IMR-90 (cell line): ENCODE measurements around the gene AUTS2. TPM values are rescaled to one million over a fixed set of nuclear protein-coding genes. Genes with fewer than 3 reads are reported as not detected.

ENCODE experiments used
- ATAC-seq: fragments of 200-7000 bp; cut with Tn5 transposase; 2 replicates; pipeline ENCODE4 v1.9.1; 2020; ENCODE audit warnings: low read depth, mild to moderate bottlenecking, moderate library complexity
- BruUV-seq: library from RNA; stranded (reverse); fragments of 400-500 nt; replicated peaks from 2 replicates; lab custom pipeline; 2021; lab: Mats Ljungman, UMichigan
- CTCF ChIA-PET: fragments of 300-600 bp; formaldehyde crosslinking; extraction: SDS; loops from one replicate; lab custom pipeline; 2021; ENCODE audit warnings: antibody characterized with exemption; lab: Yijun Ruan, JAX
- POLR2A ChIA-PET: fragments of 300-600 bp; sonication (Branson Sonifier 250); formaldehyde crosslinking; loops from one replicate; lab custom pipeline; 2022; ENCODE audit warnings: antibody characterized with exemption; ENCODE audit not compliant: unreplicated experiment; lab: Charles Lee
- DNase-seq: peaks from one replicate; pipeline ENCODE4 v3.0.0; 2013
- H2AFZ ChIP-seq: replicated peaks from 2 replicates; pipeline ENCODE3; 2013; ENCODE audit warnings: low read length, mild to moderate bottlenecking; ENCODE audit not compliant: poor library complexity
- H2AK5ac ChIP-seq: 2 replicates; pipeline ENCODE4 v1.6.1; 2013; ENCODE audit warnings: low read depth, low read length, inconsistent platforms
- H2AK9ac ChIP-seq: replicated peaks from 2 replicates; pipeline ENCODE3; 2013; ENCODE audit warnings: mild to moderate bottlenecking, low read depth, low read length, moderate library complexity; ENCODE audit not compliant: poor library complexity
- H2BK120ac ChIP-seq: 2 replicates; pipeline ENCODE4 v1.6.1; 2013; ENCODE audit warnings: low read depth, low read length, inconsistent platforms
- H2BK15ac ChIP-seq: 3 replicates; pipeline ENCODE4 v1.6.1; 2013; ENCODE audit warnings: low read depth, low read length, inconsistent platforms
- H2BK20ac ChIP-seq: 2 replicates; pipeline ENCODE4 v1.6.1; 2013; ENCODE audit warnings: low read depth, mild to moderate bottlenecking, inconsistent platforms, low read length, moderate library complexity
- H2BK5ac ChIP-seq: 2 replicates; pipeline ENCODE4 v1.6.1; 2013; ENCODE audit warnings: mild to moderate bottlenecking, low read depth, low read length, inconsistent platforms; ENCODE audit not compliant: poor library complexity, severe bottlenecking
- H3K14ac ChIP-seq: replicated peaks from 2 replicates; pipeline ENCODE4 v1.6.1; 2013; ENCODE audit warnings: low read depth, low read length, inconsistent platforms
- H3K18ac ChIP-seq: 2 replicates; pipeline ENCODE4 v1.6.1; 2013; ENCODE audit warnings: low read depth, low read length, control low read depth
- H3K23ac ChIP-seq: 2 replicates; pipeline ENCODE4 v1.6.1; 2013; ENCODE audit warnings: low read depth, low read length, inconsistent platforms
- H3K27ac ChIP-seq: 2 replicates; pipeline ENCODE4 v1.5.1; 2013; ENCODE audit warnings: mild to moderate bottlenecking, control low read depth, low read length; ENCODE audit not compliant: insufficient read depth
- H3K27me3 ChIP-seq: 2 replicates; pipeline ENCODE4 v1.6.1; 2013; ENCODE audit warnings: low read length; ENCODE audit not compliant: control insufficient read depth, insufficient read depth
- H3K36me3 ChIP-seq: 2 replicates; pipeline ENCODE4 v1.6.1; 2013; ENCODE audit warnings: low read length, mixed read lengths; ENCODE audit not compliant: control insufficient read depth, insufficient read depth
- H3K4ac ChIP-seq: 2 replicates; pipeline ENCODE4 v1.6.1; 2013; ENCODE audit warnings: low read depth, low read length, inconsistent platforms
- H3K4me1 ChIP-seq: 2 replicates; pipeline ENCODE4 v1.6.1; 2013; ENCODE audit warnings: low read length, mixed read lengths; ENCODE audit not compliant: control insufficient read depth, insufficient read depth
- H3K4me2 ChIP-seq: 2 replicates; pipeline ENCODE4 v1.6.1; 2013; ENCODE audit warnings: low read depth, mild to moderate bottlenecking, control low read depth, low read length, moderate library complexity
- H3K4me3 ChIP-seq: 2 replicates; pipeline ENCODE4 v1.5.1; 2013; ENCODE audit warnings: low read depth, mild to moderate bottlenecking, control low read depth, low read length, moderate library complexity; ENCODE audit not compliant: insufficient read depth
- H3K56ac ChIP-seq: 2 replicates; pipeline ENCODE4 v1.6.1; 2013; ENCODE audit warnings: low read length, inconsistent platforms; ENCODE audit not compliant: insufficient read depth; ENCODE audit errors: extremely low read depth
- H3K79me1 ChIP-seq, 2 experiments: 2 replicates each; pipeline ENCODE4 v1.6.1; 2013; ENCODE audit warnings: low read length in 2 of 2, inconsistent platforms in 1 of 2, low read depth in 1 of 2
- H3K9ac ChIP-seq: 2 replicates; pipeline ENCODE4 v1.6.1; 2013; ENCODE audit warnings: low read depth, low read length, control low read depth
- H3K9me1 ChIP-seq: 2 replicates; pipeline ENCODE4 v1.6.1; 2013; ENCODE audit warnings: low read length, inconsistent platforms; ENCODE audit not compliant: insufficient read depth
- H3K9me3 ChIP-seq: 2 replicates; pipeline ENCODE4 v1.6.1; 2013; ENCODE audit warnings: low read length; ENCODE audit not compliant: control insufficient read depth, insufficient read depth
- H4K20me1 ChIP-seq: 2 replicates; pipeline ENCODE4 v1.6.1; 2013; ENCODE audit warnings: low read length, inconsistent platforms; ENCODE audit not compliant: insufficient read depth
- H4K5ac ChIP-seq: 2 replicates; pipeline ENCODE4 v1.6.1; 2013; ENCODE audit warnings: mild to moderate bottlenecking, low read depth, low read length, control low read depth
- H4K8ac ChIP-seq, 2 experiments: 2 replicates each; pipeline ENCODE4 v1.6.1; 2013; ENCODE audit warnings: low read depth in 2 of 2, low read length in 2 of 2, control low read depth in 1 of 2, inconsistent platforms in 1 of 2
- H4K91ac ChIP-seq: 2 replicates; pipeline ENCODE4 v1.6.1; 2013; ENCODE audit warnings: low read depth, low read length, inconsistent platforms; ENCODE audit not compliant: insufficient read depth
- BHLHE40 ChIP-seq: fragments of 150-350 bp; IDR thresholded peaks from 2 replicates; pipeline ENCODE4 v1.6.1; 2016; ENCODE audit warnings: mild to moderate bottlenecking, low read depth, low read length
- CEBPB ChIP-seq: IDR thresholded peaks from 2 replicates; pipeline ENCODE4 v1.6.1; 2012; ENCODE audit warnings: low read depth, low read length, improper control_type of control experiment
- CHD1 ChIP-seq: IDR thresholded peaks from 2 replicates; pipeline ENCODE4 v1.6.1; 2012; ENCODE audit warnings: low read depth, low read length, improper control_type of control experiment
- FOS ChIP-seq: fragments of 150-350 bp; IDR thresholded peaks from 2 replicates; pipeline ENCODE4 v1.6.1; 2016; ENCODE audit warnings: low read depth, low read length
- MAFK ChIP-seq: IDR thresholded peaks from 2 replicates; pipeline ENCODE4 v1.6.1; 2012; ENCODE audit warnings: low read depth, low read length, improper control_type of control experiment
- MAZ ChIP-seq: IDR thresholded peaks from 2 replicates; pipeline ENCODE4 v1.6.1; 2012; ENCODE audit warnings: low read depth, mild to moderate bottlenecking, low read length, improper control_type of control experiment, moderate library complexity, borderline replicate concordance
- MXI1 ChIP-seq: IDR thresholded peaks from 2 replicates; pipeline ENCODE4 v1.6.1; 2012; ENCODE audit warnings: low read depth, mild to moderate bottlenecking, low read length, moderate library complexity, borderline replicate concordance
- NFE2L2 ChIP-seq: fragments of 150-350 bp; IDR thresholded peaks from 2 replicates; pipeline ENCODE4 v1.6.1; 2016; ENCODE audit warnings: low read depth, mild to moderate bottlenecking, low read length
- POLR2A ChIP-seq: IDR thresholded peaks from 2 replicates; pipeline ENCODE4 v1.6.1; 2012; ENCODE audit warnings: mild to moderate bottlenecking, low read depth, low read length
- RAD21 ChIP-seq: IDR thresholded peaks from 2 replicates; pipeline ENCODE4 v1.6.1; 2012; ENCODE audit warnings: low read length, improper control_type of control experiment
- RCOR1 ChIP-seq: IDR thresholded peaks from 2 replicates; pipeline ENCODE4 v1.6.1; 2012; ENCODE audit warnings: mild to moderate bottlenecking, low read length, improper control_type of control experiment; ENCODE audit not compliant: insufficient replicate concordance
- RFX5 ChIP-seq: IDR thresholded peaks from 2 replicates; pipeline ENCODE4 v1.8.0; 2012; ENCODE audit warnings: low read depth, mild to moderate bottlenecking, low read length, moderate library complexity
- SMC3 ChIP-seq: fragments of 150-350 bp; IDR thresholded peaks from 2 replicates; pipeline ENCODE4 v1.6.1; 2016; ENCODE audit warnings: low read depth, mild to moderate bottlenecking, antibody characterized with exemption, low read length, moderate library complexity
- WGBS, 2 experiments: methylation state at CpG; one replicate each; pipeline versions ENCODE4 v1.1.5 to v1.1.7; 2013; ENCODE audit warnings: missing lambda C conversion rate in 2 of 2; ENCODE audit not compliant: insufficient read length in 1 of 2; ENCODE audit errors: extremely low coverage in 2 of 2; 5-methylcytosine and 5-hydroxymethylcytosine counted together
- dilution Hi-C: fragments of 300-500 bp; cut with HindIII; formaldehyde crosslinking; loops from one replicate; pipeline ENCODE4 v1.14.3; 2018; ENCODE audit warnings: low sequenced_read_pairs; ENCODE audit not compliant: unreplicated experiment
- in situ Hi-C: fragments of 300-500 bp; cut with MboI; formaldehyde crosslinking; loops from 3 replicates; pipeline ENCODE4 v1.14.3; 2019; ENCODE audit warnings: low sequenced_read_pairs, inconsistent platforms, mixed read lengths
- intact Hi-C: fragments of 100-400 bp; cut with micrococcal nuclease; formaldehyde crosslinking; loops from 2 replicates; pipeline ENCODE4 v1.10.0; 2022
- polyA plus RNA-seq, 3 experiments: library from polyadenylated mRNA; depleted of rRNA; stranded (reverse); fragments of >200 nt; gene quantifications; 2 replicates each; pipeline ENCODE4 v1.2.3, GENCODE V29; 2012; ENCODE audit warnings: low replicate concordance in 1 of 3
- total RNA-seq: library from RNA; depleted of rRNA; stranded (reverse); fragments of >200 nt; gene quantifications from 2 replicates; pipeline ENCODE4 v1.2.3, GENCODE V29; 2012
- TF ChIP-seq, protein P1 (sequence below): conservative IDR thresholded peaks from 2 replicates; pipeline ENCODE4 v1.5.1; 2012; ENCODE audit warnings: mild to moderate bottlenecking, low read depth, low read length, improper control_type of control experiment
- TF ChIP-seq, protein P2 (sequence below): fragments of 150-350 bp; IDR thresholded peaks from 2 replicates; pipeline ENCODE4 v1.6.1; 2017; ENCODE audit warnings: mild to moderate bottlenecking, antibody characterized with exemption, low read length, low read depth
- TF ChIP-seq, protein P3 (sequence below): fragments of 150-350 bp; IDR thresholded peaks from 2 replicates; pipeline ENCODE4 v1.6.1; 2016; ENCODE audit warnings: low read depth, mild to moderate bottlenecking, low read length, moderate library complexity, borderline replicate concordance

AUTS2 gene
- total and polyA plus RNA-seq, 2 of the 4 experiments (the other 2 are of a cell fraction) = 0.90 to 3.0 TPM

DNA sequence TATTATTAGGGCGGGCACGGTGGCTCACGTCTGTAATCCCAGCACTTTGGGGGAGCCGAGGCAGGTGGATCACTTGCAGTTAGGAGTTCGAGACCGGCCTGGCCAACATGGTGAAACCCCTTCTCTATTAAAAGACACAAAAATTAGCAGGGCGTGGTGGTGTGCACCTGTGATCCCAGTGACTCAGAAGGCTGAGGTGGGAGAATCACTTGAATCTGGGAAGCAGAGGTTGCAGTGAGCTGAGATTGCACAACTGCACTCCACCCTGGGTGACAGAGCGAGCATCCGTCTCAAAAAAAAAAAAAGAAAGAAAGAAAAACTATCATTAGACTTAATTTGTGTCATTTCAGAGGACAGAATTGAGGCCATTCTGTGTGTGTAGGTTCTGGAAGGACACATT is 780.9 kb downstream of the AUTS2 start:
- Histone ChIP-seq H3K4ac (no peak overlapping the region), H2BK15ac (no peak overlapping the region), H3K4me3 (no peak overlapping the region), H4K5ac (no peak overlapping the region), H3K9ac (no peak overlapping the region), H3K36me3 (no peaks in the 10 kb centered on the region), H3K4me1 (no peaks in the 10 kb centered on the region), H3K18ac (no peak overlapping the region), H4K91ac (no peak overlapping the region), H2AK9ac (no peak overlapping the region), H3K9me1 (no peaks in the 10 kb centered on the region), H4K8ac (no peak overlapping the region), H3K79me1 (no peaks in the 10 kb centered on the region), H3K4me2 (no peak overlapping the region), H3K27ac (no peak overlapping the region), H2AFZ (no peak overlapping the region), H2AK5ac (no peak overlapping the region), H4K20me1 (no peaks in the 10 kb centered on the region), H2BK20ac (no peak overlapping the region), H2BK120ac (no peak overlapping the region), H3K27me3 (no peaks in the 10 kb centered on the region), H3K14ac (no peak overlapping the region), H3K56ac (no peak overlapping the region), H2BK5ac (no peak overlapping the region), H3K23ac (no peak overlapping the region), H3K9me3 (no peaks in the 10 kb centered on the region; the same call in 1 of the 2 replicates)
- no peak for ATAC-seq
- WGBS, 2 experiments = no CpG with 5 or more reads among the region's 9 CpGs
- dilution Hi-C loops = no loop called here
- intact Hi-C loops = no loop called here
- BruUV-seq = no TSS peak
- DNase-seq = no peak
- POLR2A ChIA-PET = no interaction called here
- CTCF ChIA-PET = no interaction called here
- TF ChIP-seq MXI1 = no peak
- TF ChIP-seq FOS = no peak
- TF ChIP-seq SMC3 = no peak
- no peak for TF ChIP-seq CEBPB
- TF ChIP-seq NFE2L2 = no peak
- TF ChIP-seq MAFK = no peak
- TF ChIP-seq RCOR1 = no peak
- no peak for TF ChIP-seq MAZ
- TF ChIP-seq CHD1 = no peak
- TF ChIP-seq POLR2A = no peak
- no peak for TF ChIP-seq RFX5
- TF ChIP-seq, protein P1, sequence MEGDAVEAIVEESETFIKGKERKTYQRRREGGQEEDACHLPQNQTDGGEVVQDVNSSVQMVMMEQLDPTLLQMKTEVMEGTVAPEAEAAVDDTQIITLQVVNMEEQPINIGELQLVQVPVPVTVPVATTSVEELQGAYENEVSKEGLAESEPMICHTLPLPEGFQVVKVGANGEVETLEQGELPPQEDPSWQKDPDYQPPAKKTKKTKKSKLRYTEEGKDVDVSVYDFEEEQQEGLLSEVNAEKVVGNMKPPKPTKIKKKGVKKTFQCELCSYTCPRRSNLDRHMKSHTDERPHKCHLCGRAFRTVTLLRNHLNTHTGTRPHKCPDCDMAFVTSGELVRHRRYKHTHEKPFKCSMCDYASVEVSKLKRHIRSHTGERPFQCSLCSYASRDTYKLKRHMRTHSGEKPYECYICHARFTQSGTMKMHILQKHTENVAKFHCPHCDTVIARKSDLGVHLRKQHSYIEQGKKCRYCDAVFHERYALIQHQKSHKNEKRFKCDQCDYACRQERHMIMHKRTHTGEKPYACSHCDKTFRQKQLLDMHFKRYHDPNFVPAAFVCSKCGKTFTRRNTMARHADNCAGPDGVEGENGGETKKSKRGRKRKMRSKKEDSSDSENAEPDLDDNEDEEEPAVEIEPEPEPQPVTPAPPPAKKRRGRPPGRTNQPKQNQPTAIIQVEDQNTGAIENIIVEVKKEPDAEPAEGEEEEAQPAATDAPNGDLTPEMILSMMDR = no peak
- no peak for TF ChIP-seq RAD21
- TF ChIP-seq, protein P2, sequence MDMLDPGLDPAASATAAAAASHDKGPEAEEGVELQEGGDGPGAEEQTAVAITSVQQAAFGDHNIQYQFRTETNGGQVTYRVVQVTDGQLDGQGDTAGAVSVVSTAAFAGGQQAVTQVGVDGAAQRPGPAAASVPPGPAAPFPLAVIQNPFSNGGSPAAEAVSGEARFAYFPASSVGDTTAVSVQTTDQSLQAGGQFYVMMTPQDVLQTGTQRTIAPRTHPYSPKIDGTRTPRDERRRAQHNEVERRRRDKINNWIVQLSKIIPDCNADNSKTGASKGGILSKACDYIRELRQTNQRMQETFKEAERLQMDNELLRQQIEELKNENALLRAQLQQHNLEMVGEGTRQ = no peak
- TF ChIP-seq, protein P3, sequence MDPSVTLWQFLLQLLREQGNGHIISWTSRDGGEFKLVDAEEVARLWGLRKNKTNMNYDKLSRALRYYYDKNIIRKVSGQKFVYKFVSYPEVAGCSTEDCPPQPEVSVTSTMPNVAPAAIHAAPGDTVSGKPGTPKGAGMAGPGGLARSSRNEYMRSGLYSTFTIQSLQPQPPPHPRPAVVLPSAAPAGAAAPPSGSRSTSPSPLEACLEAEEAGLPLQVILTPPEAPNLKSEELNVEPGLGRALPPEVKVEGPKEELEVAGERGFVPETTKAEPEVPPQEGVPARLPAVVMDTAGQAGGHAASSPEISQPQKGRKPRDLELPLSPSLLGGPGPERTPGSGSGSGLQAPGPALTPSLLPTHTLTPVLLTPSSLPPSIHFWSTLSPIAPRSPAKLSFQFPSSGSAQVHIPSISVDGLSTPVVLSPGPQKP = no peak
- no peak for TF ChIP-seq BHLHE40
- in situ Hi-C loops = no loop called here
